Suprapubic skin (tissue), 3 donors: ENCODE measurements around the gene EHD4.

ENCODE experiments used
- POLR2A ChIP-seq, 2 donors: fragments of 450-650 bp; IDR thresholded peaks; one replicate each; pipeline ENCODE4 v1.6.1; 2017; ENCODE audit warnings: antibody characterized with exemption in 2 of 2, mild to moderate bottlenecking in 2 of 2, moderate library complexity in 2 of 2
- TF ChIP-seq, protein P1 (sequence below), 2 donors: fragments of 200-600 bp in 1 of 2; fragments of 450-650 bp in 1 of 2; sonication (generic) in 1 of 2; IDR thresholded peaks; one replicate each; pipeline ENCODE4 v1.5.1; 2016 to 2019; ENCODE audit warnings: antibody characterized with exemption in 2 of 2, mild to moderate bottlenecking in 1 of 2, moderate library complexity in 1 of 2

DNA sequence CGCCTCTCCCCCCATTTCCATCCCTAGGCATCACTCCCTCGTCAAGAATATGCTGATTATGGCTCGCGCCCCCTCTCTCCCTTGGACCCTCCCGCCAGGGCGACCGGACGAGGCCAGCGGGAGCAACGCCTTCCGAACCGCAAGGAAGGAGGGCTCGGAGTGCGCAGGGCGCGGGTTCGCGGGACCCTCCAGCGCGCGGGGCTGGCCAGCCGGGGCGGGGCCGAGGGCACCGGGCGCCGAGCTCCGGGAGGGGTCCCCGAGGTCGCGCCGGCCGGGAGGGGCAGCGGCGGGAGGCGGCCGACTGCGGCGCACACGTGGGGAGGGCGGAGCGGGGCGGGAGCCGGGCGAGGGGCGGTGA lies 483 bp downstream of the EHD4 start:
- TF ChIP-seq, protein P1, sequence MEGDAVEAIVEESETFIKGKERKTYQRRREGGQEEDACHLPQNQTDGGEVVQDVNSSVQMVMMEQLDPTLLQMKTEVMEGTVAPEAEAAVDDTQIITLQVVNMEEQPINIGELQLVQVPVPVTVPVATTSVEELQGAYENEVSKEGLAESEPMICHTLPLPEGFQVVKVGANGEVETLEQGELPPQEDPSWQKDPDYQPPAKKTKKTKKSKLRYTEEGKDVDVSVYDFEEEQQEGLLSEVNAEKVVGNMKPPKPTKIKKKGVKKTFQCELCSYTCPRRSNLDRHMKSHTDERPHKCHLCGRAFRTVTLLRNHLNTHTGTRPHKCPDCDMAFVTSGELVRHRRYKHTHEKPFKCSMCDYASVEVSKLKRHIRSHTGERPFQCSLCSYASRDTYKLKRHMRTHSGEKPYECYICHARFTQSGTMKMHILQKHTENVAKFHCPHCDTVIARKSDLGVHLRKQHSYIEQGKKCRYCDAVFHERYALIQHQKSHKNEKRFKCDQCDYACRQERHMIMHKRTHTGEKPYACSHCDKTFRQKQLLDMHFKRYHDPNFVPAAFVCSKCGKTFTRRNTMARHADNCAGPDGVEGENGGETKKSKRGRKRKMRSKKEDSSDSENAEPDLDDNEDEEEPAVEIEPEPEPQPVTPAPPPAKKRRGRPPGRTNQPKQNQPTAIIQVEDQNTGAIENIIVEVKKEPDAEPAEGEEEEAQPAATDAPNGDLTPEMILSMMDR (IDR thresholded peaks at IDR 0.05) = no peak
- TF ChIP-seq POLR2A (IDR thresholded peaks at IDR 0.05) = no peak
